Measurements from ENCODE around the gene SLC30A5.

- TF ChIP-seq CTCF (optimal IDR thresholded peaks at IDR 0.05 in 1 of 3, IDR thresholded peaks at IDR 0.05 in 1 of 3, conservative IDR thresholded peaks at IDR 0.05 in 1 of 3; ENCODE audit: extremely low read depth in 1 of 3, insufficient read depth in 2 of 3, low read length in 3 of 3) = no peak
- no peak for TF ChIP-seq EZH2 (IDR thresholded peaks at IDR 0.05; ENCODE audit: low read length)
Measured at GRCh38 chr5:69167493-69167855, 73.7 kb downstream of the SLC30A5 start.

Data from keratinocyte (primary cell).